Stomach (tissue), 9 donors: ENCODE data around the gene ZNF638. TPM values are rescaled to one million over a fixed set of nuclear protein-coding genes. Genes with fewer than 3 reads are reported as not detected.

Experiments used
- DNase-seq, 2 donors: peaks; one replicate each; pipeline versions ENCODE4 v3.0.0 to v3.0.0-alpha.2; 2013 to 2019
- H3K27ac ChIP-seq, 5 donors: fragments of 200-600 bp in 4 of 5; sonication (generic) in 4 of 5; one replicate each; pipeline ENCODE4 v1.5.1; 2013 to 2019; ENCODE audit warnings: mild to moderate bottlenecking in 1 of 5, moderate library complexity in 1 of 5
- H3K27me3 ChIP-seq, 3 donors: fragments of 200-600 bp; sonication (generic); one replicate each; pipeline ENCODE4 v1.5.1; 2017 to 2019; ENCODE audit warnings: mixed run types in 1 of 3
- H3K36me3 ChIP-seq, 4 donors: fragments of 200-600 bp; sonication (generic); 1 replicate in 3 of 4; 2 replicates in 1 of 4; pipeline ENCODE4 v1.5.1; 2016 to 2019
- H3K4me1 ChIP-seq, 4 donors: fragments of 200-600 bp; sonication (generic); one replicate each; pipeline ENCODE4 v1.5.1; 2016 to 2019
- H3K4me3 ChIP-seq, 4 donors: fragments of 200-600 bp; sonication (generic) in 3 of 4; one replicate each; pipeline ENCODE4 v1.5.1; 2016 to 2019; ENCODE audit warnings: mild to moderate bottlenecking in 1 of 4
- H3K9me3 ChIP-seq, 4 donors: fragments of 200-600 bp; sonication (generic); one replicate each; pipeline ENCODE4 v1.5.1; 2016 to 2019
- CTCF ChIP-seq, 7 experiments: fragments of 450-650 bp in 4 of 7; fragments of 200-600 bp in 3 of 7; sonication (generic) in 3 of 7; IDR thresholded peaks; one replicate each; pipeline ENCODE4 v1.5.1; 2016 to 2019; ENCODE audit warnings: antibody characterized with exemption in 7 of 7, control low read depth in 2 of 7, mild to moderate bottlenecking in 1 of 7
- EP300 ChIP-seq: sonication (generic); formaldehyde crosslinking; IDR thresholded peaks from one replicate; pipeline ENCODE4 v1.6.1; 2017; ENCODE audit warnings: antibody characterized with exemption
- POLR2A ChIP-seq, 4 donors: fragments of 450-650 bp; IDR thresholded peaks; one replicate each; pipeline ENCODE4 v1.6.1; 2016; ENCODE audit warnings: antibody characterized with exemption in 4 of 4, control low read depth in 2 of 4, mild to moderate bottlenecking in 1 of 4, moderate library complexity in 1 of 4
- POLR2AphosphoS5 ChIP-seq, 3 donors: sonication (generic); formaldehyde crosslinking; IDR thresholded peaks; one replicate each; pipeline ENCODE4 v1.6.1; 2016; ENCODE audit warnings: antibody characterized with exemption in 3 of 3
- WGBS, 5 donors: extraction: QIAGEN DNeasy Blood & Tissue Kit in 3 of 5; methylation state at CpG; one replicate each; pipeline versions ENCODE4 v1.1.5 to v1.1.7; 2013 to 2018; 5-methylcytosine and 5-hydroxymethylcytosine counted together
- intact Hi-C: fragments of 100-400 bp; cut with DNase I; formaldehyde crosslinking; loops from one replicate; pipeline ENCODE4 v1.15.1; 2023; ENCODE audit warnings: low total_unique reads
- polyA plus RNA-seq, 3 donors: library from polyadenylated mRNA; stranded (reverse); fragments of 200-250 nt; gene quantifications; one replicate each; pipeline ENCODE4 v1.2.3, GENCODE V29; 2013
- total RNA-seq, 5 donors: library from RNA; depleted of rRNA; stranded (reverse); fragments of >200 nt; gene quantifications; one replicate each; pipeline versions ENCODE4 v1.1.0 to v1.2.3, GENCODE V29; 2014 to 2016
- donor health status: healthy with polysubstance abuse.
- donor health status: Bipolar disorder and iron deficiency.
- donor health status: healthy.

The ZNF638 gene
- total and polyA plus RNA-seq, 8 donors: 55.2 to 411 (median 127) TPM

DNA sequence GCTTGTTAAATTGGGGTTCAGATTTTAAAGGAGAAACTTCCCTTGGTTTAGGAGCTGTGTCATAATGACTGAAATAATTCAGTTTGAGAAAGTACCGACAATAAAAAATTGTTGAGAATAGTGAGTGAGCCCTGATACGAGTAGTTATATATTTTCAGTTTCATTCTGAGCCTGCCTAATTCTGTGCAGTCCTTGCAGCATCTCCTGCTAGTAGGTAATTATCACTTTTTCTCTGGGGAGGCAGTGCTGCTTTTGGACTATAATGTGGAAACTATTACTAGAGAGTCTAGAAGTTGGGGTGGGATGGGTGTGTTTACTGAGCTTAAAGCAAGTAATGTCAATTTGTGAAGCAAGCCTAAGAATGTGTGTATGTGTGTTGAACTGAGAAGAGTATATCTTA lies 21.7 kb downstream of the ZNF638 start:
- no peaks in the 10 kb centered on the region for H3K9me3 ChIP-seq
- H3K27ac ChIP-seq: no peak overlapping the region
- intact Hi-C loops: no loop called here
- H3K36me3 ChIP-seq: peaks cover 28 to 55% (median 50%) of the 10 kb centered on the region in 4 donors
- TF ChIP-seq POLR2A (IDR thresholded peaks at IDR 0.05) (no peak), CTCF (IDR thresholded peaks at IDR 0.05) (no peak)
- H3K4me3 ChIP-seq: no peak overlapping the region
- H3K4me1 ChIP-seq: peaks cover 0 to 47% (median 19%) of the 10 kb centered on the region in 4 donors
- DNase-seq: no peak
- no peaks in the 10 kb centered on the region for H3K27me3 ChIP-seq
- 61 to 82% (median 74%) methylated on average over 2 of the region's 2 CpGs for WGBS, 5 donors

DNA sequence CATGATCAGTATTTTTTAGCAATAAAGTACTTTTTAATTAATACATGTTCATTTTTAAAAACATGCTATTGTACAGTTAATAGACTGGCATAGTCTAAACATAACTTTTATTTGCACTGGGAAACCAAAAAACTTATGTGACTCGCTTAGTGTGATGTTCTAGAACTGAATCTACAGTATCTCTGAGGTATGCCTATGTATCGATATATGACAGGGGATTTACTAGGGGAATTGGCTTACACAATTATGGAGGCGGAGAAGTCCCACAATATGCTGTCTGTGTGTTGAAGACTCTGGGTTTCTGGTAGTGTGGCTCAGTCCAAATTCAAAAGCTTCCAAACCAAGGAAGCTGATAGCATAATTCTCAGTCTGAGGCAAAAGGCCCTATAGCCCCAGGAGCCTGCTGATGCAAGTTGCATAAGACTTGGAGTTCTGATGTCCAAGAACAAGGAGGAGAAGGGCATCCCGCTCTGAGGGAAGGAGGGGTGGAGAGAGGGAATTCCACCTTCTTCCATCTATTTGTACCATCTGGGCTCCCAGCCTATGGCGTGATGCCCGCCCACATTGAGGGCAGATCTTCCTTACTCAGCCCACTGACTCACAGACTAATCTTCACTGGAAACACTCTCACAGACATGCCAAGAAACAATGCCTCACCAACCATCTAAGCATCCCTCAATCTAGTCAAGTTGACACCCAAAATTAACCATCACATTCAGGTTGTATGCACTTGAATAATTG lies 27.5 kb downstream of the ZNF638 start:
- WGBS, 5 donors: 94 to 98% (median 95%) methylated on average over 6 of the region's 6 CpGs
- intact Hi-C loops: no loop called here
- TF ChIP-seq CTCF (IDR thresholded peaks at IDR 0.05) (no peak), EP300 (no peak), POLR2AphosphoS5 (IDR thresholded peaks at IDR 0.05) (no peak), POLR2A (IDR thresholded peaks at IDR 0.05) (no peak)
- Histone ChIP-seq H3K9me3 (no peaks in the 10 kb centered on the region), H3K4me3 (no peak overlapping the region), H3K27me3 (no peaks in the 10 kb centered on the region), H3K4me1 (peaks cover 0 to 37% (median 12%) of the 10 kb centered on the region in 4 donors), H3K36me3 (peaks cover 37 to 87% (median 81%) of the 10 kb centered on the region in 4 donors), H3K27ac (no peak overlapping the region)
- no peak for DNase-seq

GRCh38 chr2:71360434-71360975 lies 28.9 kb downstream of the ZNF638 start:
- H3K4me1 ChIP-seq: peaks cover 0 to 35% (median 10%) of the 10 kb centered on the region in 4 donors
- no peaks in the 10 kb centered on the region for H3K27me3 ChIP-seq
- TF ChIP-seq CTCF (IDR thresholded peaks at IDR 0.05) (no peak), EP300 (no peak), POLR2A (IDR thresholded peaks at IDR 0.05) (no peak), POLR2AphosphoS5 (IDR thresholded peaks at IDR 0.05) (no peak)
- H3K9me3 ChIP-seq: no peaks in the 10 kb centered on the region
- intact Hi-C loops: no loop called here
- DNase-seq: no peak
- WGBS, 5 donors: 71 to 89% (median 80%) methylated on average over 3 of the region's 3 CpGs
- peaks cover 48 to 99% (median 95%) of the 10 kb centered on the region in 4 donors for H3K36me3 ChIP-seq
- no peak overlapping the region for H3K27ac ChIP-seq
- H3K4me3 ChIP-seq: no peak overlapping the region

DNA sequence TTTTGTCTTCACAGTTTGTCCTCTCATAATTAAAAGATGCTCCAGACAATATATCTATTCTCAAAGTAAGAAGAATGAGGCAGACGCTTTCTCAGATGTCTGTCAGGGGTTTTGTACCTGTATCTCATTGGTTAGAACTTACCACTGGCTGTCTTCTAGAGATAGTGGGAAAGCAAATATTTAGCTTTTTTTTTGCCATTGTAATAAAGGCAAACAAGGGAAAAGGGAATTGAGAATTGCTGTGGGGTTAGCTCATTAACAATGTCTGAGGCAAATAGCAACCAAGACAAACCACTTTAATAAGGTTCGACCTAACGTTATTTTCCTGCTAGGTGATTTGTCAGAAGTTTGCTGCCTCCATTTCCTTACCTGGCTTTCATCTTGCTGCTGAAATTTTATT lies 30.0 kb downstream of the ZNF638 start:
- DNase-seq: no peak
- Histone ChIP-seq H3K27ac (no peak overlapping the region), H3K4me1 (peaks cover 0 to 35% (median 10%) of the 10 kb centered on the region in 4 donors), H3K36me3 (peaks cover 48 to 100% (median 96%) of the 10 kb centered on the region in 4 donors), H3K27me3 (no peaks in the 10 kb centered on the region), H3K4me3 (no peak overlapping the region), H3K9me3 (no peaks in the 10 kb centered on the region)
- intact Hi-C loops: no loop called here
- TF ChIP-seq POLR2AphosphoS5 (IDR thresholded peaks at IDR 0.05) (no peak), EP300 (no peak), POLR2A (IDR thresholded peaks at IDR 0.05) (no peak), CTCF (IDR thresholded peaks at IDR 0.05) (no peak)
- 34 to 71% (median 53%) methylated on average over 3 of the region's 3 CpGs for WGBS, 5 donors
